NT2/D1 (cell line): ENCODE measurements around the gene HPS1.

ENCODE experiments used
- YY1 ChIP-seq: IDR thresholded peaks from 2 replicates; pipeline ENCODE4 v1.6.1; 2011; ENCODE audit not compliant: insufficient read length, insufficient read depth
- ZNF274 ChIP-seq: IDR thresholded peaks from 2 replicates; pipeline ENCODE4 v1.6.1; 2011; ENCODE audit warnings: mild to moderate bottlenecking, low read depth, low read length

DNA sequence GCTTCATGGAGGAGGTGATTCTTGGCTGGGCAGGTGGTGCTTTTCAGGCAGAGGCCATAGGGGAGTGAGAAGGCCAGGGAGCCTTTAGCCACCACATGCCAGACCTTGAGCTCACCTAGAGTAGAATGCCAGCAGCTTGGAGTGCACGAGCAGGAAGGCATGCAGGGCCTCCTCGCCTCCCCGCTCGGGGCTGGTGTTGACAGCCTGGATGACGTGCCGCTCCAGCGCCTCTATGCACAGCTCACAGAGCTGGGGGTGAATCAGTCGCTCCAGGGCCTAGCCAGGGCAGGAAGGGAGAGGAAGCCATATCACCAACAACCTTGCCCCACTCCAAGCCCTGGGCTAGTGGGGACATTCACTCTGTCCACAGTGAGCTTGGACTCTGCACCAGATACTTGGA lies 15.7 kb downstream of the HPS1 start:
- TF ChIP-seq YY1 (no peak), ZNF274 (no peak)
